H1 (cell line): ENCODE results near the gene CYB5R3. TPM values are rescaled to one million over a fixed set of nuclear protein-coding genes. Genes with fewer than 3 reads are reported as not detected.

Source experiments
- BCL11A ChIP-seq, 2 experiments: IDR thresholded peaks; one replicate each; pipeline ENCODE4 v1.6.1; 2011; ENCODE audit warnings: low read depth in 2 of 2, low read length in 2 of 2, mild to moderate bottlenecking in 2 of 2
- CHD7 ChIP-seq: fragments of 300-600 bp; sonication (generic); IDR thresholded peaks from 2 replicates; pipeline ENCODE4 v1.7.1; 2012; ENCODE audit warnings: low read length, moderate library complexity, mild to moderate bottlenecking, inconsistent platforms; ENCODE audit not compliant: insufficient replicate concordance
- polyA plus RNA-seq, 7 experiments: library from polyadenylated mRNA; depleted of rRNA in 3 of 7; stranded (reverse) in 5 of 7; unstranded in 2 of 7; fragments of >200 nt in 5 of 7; fragments of 200-250 nt in 2 of 7; gene quantifications; 1 replicate in 5 of 7; 2 replicates in 1 of 7; 4 replicates in 1 of 7; pipeline versions ENCODE4 v1.2.1 to v1.2.3, GENCODE V29; 2011 to 2013; ENCODE audit warnings: missing spikeins in 2 of 7, mixed read lengths in 2 of 7
- total RNA-seq: library from RNA; stranded (reverse); fragmentation: NEBNext Ultra II Directional; extraction: Animal tissue kit (Norgen Biotek cat#: 25700); gene quantifications from 2 replicates; pipeline ENCODE4 v1.2.1, GENCODE V29; 2021

CYB5R3 gene
- total and polyA plus RNA-seq, 2 of the 8 experiments (the other 6 are each of a cell fraction or from before 2014, with no cell fraction given) = 75.3 to 113 TPM

- no peak for TF ChIP-seq CHD7
- no peak for TF ChIP-seq BCL11A (IDR thresholded peaks at IDR 0.05; ENCODE audit: low read depth in 2 of 2, low read length in 2 of 2)
These were observed 46.1 kb upstream of the CYB5R3 start (continued) for GRCh38 chr22:42695294-42695693.
